HL-60 (cell line): Measurements from ENCODE around the gene TRPM4.

Source experiments
- DNase-seq, 2 experiments: peaks; one replicate each; pipeline ENCODE4 v3.0.0-alpha.2; 2010 to 2020; ENCODE audit warnings: low read depth in 1 of 2, low spot score in 1 of 2
- H3K27ac ChIP-seq: fragments of 250-450 bp; sonication (Bioruptor Pico); replicated peaks from 2 replicates; pipeline ENCODE4 v1.5.1; 2020; ENCODE audit warnings: mild to moderate bottlenecking, moderate library complexity
- H3K27me3 ChIP-seq: fragments of 250-450 bp; sonication (Bioruptor Pico); 2 replicates; pipeline ENCODE4 v1.5.1; 2021; ENCODE audit warnings: mild to moderate bottlenecking, moderate library complexity; ENCODE audit not compliant: insufficient read depth, poor library complexity, severe bottlenecking
- H3K4me3 ChIP-seq: replicated peaks from 2 replicates; pipeline ENCODE4 v1.5.1; 2011; ENCODE audit warnings: mild to moderate bottlenecking, control low read depth, low read length; ENCODE audit not compliant: insufficient read depth
- GABPA ChIP-seq: IDR thresholded peaks from 2 replicates; pipeline ENCODE4 v1.6.1; 2012; ENCODE audit warnings: low read depth
- POLR2AphosphoS5 ChIP-seq: IDR thresholded peaks from 2 replicates; pipeline ENCODE4 v1.6.1; 2012; ENCODE audit warnings: low read depth
- SPI1 ChIP-seq: IDR thresholded peaks from 2 replicates; pipeline ENCODE4 v1.6.1; 2012; ENCODE audit warnings: low read depth, mild to moderate bottlenecking, borderline replicate concordance
- TF ChIP-seq, protein P1 (sequence below): IDR thresholded peaks from 2 replicates; pipeline ENCODE4 v1.6.1; 2012; ENCODE audit warnings: low read depth; ENCODE audit not compliant: insufficient replicate concordance
- TF ChIP-seq, protein P2 (sequence below): IDR thresholded peaks from one replicate; pipeline ENCODE4 v1.5.1; 2011; ENCODE audit warnings: low read length, control low read depth, inconsistent platforms; ENCODE audit not compliant: insufficient read depth

Gene TRPM4

DNA sequence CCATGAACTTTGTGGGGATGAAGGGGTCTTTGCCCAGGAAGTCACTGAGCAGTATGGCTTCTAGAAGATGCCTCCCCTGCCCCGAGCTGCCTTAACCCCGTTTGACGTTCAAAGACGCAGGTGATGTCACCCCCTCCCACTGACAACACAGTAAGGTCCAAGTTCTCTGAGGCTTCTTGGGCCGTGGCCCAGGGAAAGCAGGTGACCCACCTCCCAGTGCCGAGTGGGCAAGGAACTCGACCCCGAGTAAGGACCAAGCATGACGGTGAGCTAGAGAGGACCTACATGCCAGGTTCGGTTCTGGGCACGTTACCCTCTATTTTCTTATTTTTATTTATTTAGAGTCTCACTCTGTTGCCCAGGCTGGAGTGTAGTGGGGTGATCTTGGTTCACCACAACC is 86.1 kb downstream of the TRPM4 start:
- Histone ChIP-seq H3K27ac (no peak overlapping the region), H3K27me3 (no peaks in the 10 kb centered on the region), H3K4me3 (no peak overlapping the region)
- DNase-seq, result no peak
- TF ChIP-seq, protein P1, sequence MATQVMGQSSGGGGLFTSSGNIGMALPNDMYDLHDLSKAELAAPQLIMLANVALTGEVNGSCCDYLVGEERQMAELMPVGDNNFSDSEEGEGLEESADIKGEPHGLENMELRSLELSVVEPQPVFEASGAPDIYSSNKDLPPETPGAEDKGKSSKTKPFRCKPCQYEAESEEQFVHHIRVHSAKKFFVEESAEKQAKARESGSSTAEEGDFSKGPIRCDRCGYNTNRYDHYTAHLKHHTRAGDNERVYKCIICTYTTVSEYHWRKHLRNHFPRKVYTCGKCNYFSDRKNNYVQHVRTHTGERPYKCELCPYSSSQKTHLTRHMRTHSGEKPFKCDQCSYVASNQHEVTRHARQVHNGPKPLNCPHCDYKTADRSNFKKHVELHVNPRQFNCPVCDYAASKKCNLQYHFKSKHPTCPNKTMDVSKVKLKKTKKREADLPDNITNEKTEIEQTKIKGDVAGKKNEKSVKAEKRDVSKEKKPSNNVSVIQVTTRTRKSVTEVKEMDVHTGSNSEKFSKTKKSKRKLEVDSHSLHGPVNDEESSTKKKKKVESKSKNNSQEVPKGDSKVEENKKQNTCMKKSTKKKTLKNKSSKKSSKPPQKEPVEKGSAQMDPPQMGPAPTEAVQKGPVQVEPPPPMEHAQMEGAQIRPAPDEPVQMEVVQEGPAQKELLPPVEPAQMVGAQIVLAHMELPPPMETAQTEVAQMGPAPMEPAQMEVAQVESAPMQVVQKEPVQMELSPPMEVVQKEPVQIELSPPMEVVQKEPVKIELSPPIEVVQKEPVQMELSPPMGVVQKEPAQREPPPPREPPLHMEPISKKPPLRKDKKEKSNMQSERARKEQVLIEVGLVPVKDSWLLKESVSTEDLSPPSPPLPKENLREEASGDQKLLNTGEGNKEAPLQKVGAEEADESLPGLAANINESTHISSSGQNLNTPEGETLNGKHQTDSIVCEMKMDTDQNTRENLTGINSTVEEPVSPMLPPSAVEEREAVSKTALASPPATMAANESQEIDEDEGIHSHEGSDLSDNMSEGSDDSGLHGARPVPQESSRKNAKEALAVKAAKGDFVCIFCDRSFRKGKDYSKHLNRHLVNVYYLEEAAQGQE, result no peak
- TF ChIP-seq, protein P2, sequence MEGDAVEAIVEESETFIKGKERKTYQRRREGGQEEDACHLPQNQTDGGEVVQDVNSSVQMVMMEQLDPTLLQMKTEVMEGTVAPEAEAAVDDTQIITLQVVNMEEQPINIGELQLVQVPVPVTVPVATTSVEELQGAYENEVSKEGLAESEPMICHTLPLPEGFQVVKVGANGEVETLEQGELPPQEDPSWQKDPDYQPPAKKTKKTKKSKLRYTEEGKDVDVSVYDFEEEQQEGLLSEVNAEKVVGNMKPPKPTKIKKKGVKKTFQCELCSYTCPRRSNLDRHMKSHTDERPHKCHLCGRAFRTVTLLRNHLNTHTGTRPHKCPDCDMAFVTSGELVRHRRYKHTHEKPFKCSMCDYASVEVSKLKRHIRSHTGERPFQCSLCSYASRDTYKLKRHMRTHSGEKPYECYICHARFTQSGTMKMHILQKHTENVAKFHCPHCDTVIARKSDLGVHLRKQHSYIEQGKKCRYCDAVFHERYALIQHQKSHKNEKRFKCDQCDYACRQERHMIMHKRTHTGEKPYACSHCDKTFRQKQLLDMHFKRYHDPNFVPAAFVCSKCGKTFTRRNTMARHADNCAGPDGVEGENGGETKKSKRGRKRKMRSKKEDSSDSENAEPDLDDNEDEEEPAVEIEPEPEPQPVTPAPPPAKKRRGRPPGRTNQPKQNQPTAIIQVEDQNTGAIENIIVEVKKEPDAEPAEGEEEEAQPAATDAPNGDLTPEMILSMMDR, result no peak

DNA sequence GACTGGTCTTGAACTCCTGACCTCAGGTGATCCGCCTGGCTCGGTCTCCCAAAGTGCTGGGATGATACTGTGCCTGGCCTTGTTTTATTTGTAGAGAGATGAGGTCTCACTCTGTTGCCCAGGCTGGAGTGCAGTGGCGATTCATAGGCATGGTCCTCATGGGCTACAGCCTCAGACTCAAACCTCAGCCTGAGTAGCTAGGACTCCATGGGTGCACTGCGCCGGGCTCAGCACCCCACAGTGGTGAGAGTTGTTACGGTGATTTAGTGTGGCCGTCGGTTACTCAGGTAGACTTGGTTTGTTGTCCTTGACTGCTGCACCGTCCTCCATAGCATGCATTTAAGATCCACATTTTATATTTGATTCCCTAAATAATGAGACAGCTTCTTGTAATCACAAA is 86.7 kb downstream of the TRPM4 start:
- Histone ChIP-seq H3K27ac (no peak overlapping the region), H3K4me3 (no peak overlapping the region), H3K27me3 (no peaks in the 10 kb centered on the region)
- no peak for DNase-seq
- TF ChIP-seq POLR2AphosphoS5 (no peak), SPI1 (no peak), GABPA (no peak)
- TF ChIP-seq, protein P2, result no peak
- TF ChIP-seq, protein P1, result no peak

DNA sequence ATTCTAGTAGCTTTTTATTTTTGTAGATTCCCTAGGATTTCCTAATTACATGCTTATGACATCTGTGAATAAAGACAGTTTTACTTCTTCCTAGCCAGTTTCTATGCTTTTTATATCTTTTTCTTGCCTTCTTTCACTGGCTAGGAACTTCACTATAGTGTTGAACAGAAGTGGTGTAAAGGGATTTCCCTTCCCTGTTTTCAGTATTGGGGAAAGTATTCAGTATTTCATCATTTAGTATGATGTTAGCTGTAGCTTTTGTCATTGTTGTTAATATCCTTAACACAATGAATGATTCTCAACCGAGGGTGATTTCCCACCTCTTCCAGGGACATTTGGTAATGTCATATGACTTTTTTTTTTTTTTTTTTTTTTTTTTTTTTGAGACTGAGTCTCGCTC is 90.1 kb downstream of the TRPM4 start:
- TF ChIP-seq SPI1 (no peak), GABPA (no peak), POLR2AphosphoS5 (no peak)
- TF ChIP-seq, protein P2, result no peak
- TF ChIP-seq, protein P1, result no peak
- DNase-seq, result no peak
- no peak overlapping the region for H3K4me3 ChIP-seq
- no peaks in the 10 kb centered on the region for H3K27me3 ChIP-seq
- no peak overlapping the region for H3K27ac ChIP-seq
